Measurements from ENCODE around the gene FGF18.
"Not testable (repeated sequence)": the region's sequence is repeated elsewhere in the genome, so short reads cannot be mapped to it uniquely, and the experiment has no call there.

FGF18 gene

GRCh38 chr5:171396583-171396982, 22.9 kb upstream of the FGF18 start:
- not testable (repeated sequence) for H3K23ac ChIP-seq (ENCODE audit: low read depth, low read length, poor library complexity); H3K79me1 ChIP-seq (ENCODE audit: low read depth, low read length); H3K18ac ChIP-seq (ENCODE audit: low read length); H3K4me2 ChIP-seq (ENCODE audit: insufficient read depth, low read length, poor library complexity, severe bottlenecking); H2BK5ac ChIP-seq (ENCODE audit: low read length); H3K4me3 ChIP-seq (ENCODE audit: low read length in 2 of 2); DNase-seq (ENCODE audit: low spot score); H2BK15ac ChIP-seq (ENCODE audit: low read length); H4K91ac ChIP-seq (ENCODE audit: low read depth, low read length, poor library complexity); H4K8ac ChIP-seq (ENCODE audit: low read depth, low read length); H2BK12ac ChIP-seq (ENCODE audit: low read length); H3K27ac ChIP-seq (replicated peaks; ENCODE audit: low read length); H2AFZ ChIP-seq (ENCODE audit: low read length); H3K9ac ChIP-seq (ENCODE audit: low read depth, low read length, poor library complexity); H3K14ac ChIP-seq (ENCODE audit: low read length); H3K4me1 ChIP-seq (ENCODE audit: control insufficient read depth in 2 of 2, insufficient read depth in 1 of 2, low read depth in 1 of 2, low read length in 2 of 2); H2BK120ac ChIP-seq (ENCODE audit: low read depth, low read length); H3K27me3 ChIP-seq (ENCODE audit: control insufficient read depth in 3 of 3, insufficient read depth in 3 of 3, low read depth in 1 of 3, low read length in 3 of 3); H3K4ac ChIP-seq (ENCODE audit: low read length); H2AK5ac ChIP-seq (ENCODE audit: low read depth, low read length)
- Histone ChIP-seq H3K9me3 (replicated peaks in 1 of 2; ENCODE audit: control insufficient read depth in 2 of 2, insufficient read depth in 1 of 2, low read depth in 1 of 2, low read length in 2 of 2) (peaks cover 5 to 18% of the 10 kb centered on the region in 2 donors), H3K36me3 (replicated peaks in 1 of 2; ENCODE audit: control insufficient read depth in 2 of 2, insufficient read depth in 2 of 2, low read length in 2 of 2) (peaks cover 60 to 100% of the 10 kb centered on the region in 2 donors)
- WGBS, 2 donors (ENCODE audit: extremely low coverage in 2 of 2, insufficient read length in 2 of 2, insufficient replicate concordance in 1 of 2) = no CpG with 5 or more reads among the region's 11 CpGs

- H2BK5ac ChIP-seq (ENCODE audit: low read length) = no peak overlapping the region
- no peak overlapping the region for H3K4me2 ChIP-seq (ENCODE audit: insufficient read depth, low read length, poor library complexity, severe bottlenecking)
- H2BK12ac ChIP-seq (ENCODE audit: low read length) = no peak overlapping the region
- peaks cover 3% of the 10 kb centered on the region for H3K79me1 ChIP-seq (ENCODE audit: low read depth, low read length)
- H3K4me1 ChIP-seq (ENCODE audit: control insufficient read depth in 2 of 2, insufficient read depth in 1 of 2, low read depth in 1 of 2, low read length in 2 of 2) = no peaks in the 10 kb centered on the region
- no peak overlapping the region for H3K4me3 ChIP-seq (ENCODE audit: low read length in 2 of 2)
- no peak overlapping the region for H2AK5ac ChIP-seq (ENCODE audit: low read depth, low read length)
- no peak overlapping the region for H3K18ac ChIP-seq (ENCODE audit: low read length)
- no peak overlapping the region for H3K14ac ChIP-seq (ENCODE audit: low read length)
- H3K27ac ChIP-seq (replicated peaks; ENCODE audit: low read length) = no peak overlapping the region
- no peak overlapping the region for H4K91ac ChIP-seq (ENCODE audit: low read depth, low read length, poor library complexity)
- no peak overlapping the region for H3K4ac ChIP-seq (ENCODE audit: low read length)
- no peak for DNase-seq (ENCODE audit: low spot score)
- H2AFZ ChIP-seq (ENCODE audit: low read length) = no peak overlapping the region
- H3K23ac ChIP-seq (ENCODE audit: low read depth, low read length, poor library complexity) = no peak overlapping the region
- H4K8ac ChIP-seq (ENCODE audit: low read depth, low read length) = no peak overlapping the region
- no peak overlapping the region for H3K9ac ChIP-seq (ENCODE audit: low read depth, low read length, poor library complexity)
- no CpG with 5 or more reads among the region's 2 CpGs for WGBS, 2 donors (ENCODE audit: extremely low coverage in 2 of 2, insufficient read length in 2 of 2, insufficient replicate concordance in 1 of 2)
- H3K36me3 ChIP-seq (replicated peaks in 1 of 2; ENCODE audit: control insufficient read depth in 2 of 2, insufficient read depth in 2 of 2, low read length in 2 of 2) = peaks cover 58 to 98% of the 10 kb centered on the region in 2 donors
- H2BK120ac ChIP-seq (ENCODE audit: low read depth, low read length) = no peak overlapping the region
- peaks cover 7 to 21% of the 10 kb centered on the region in 2 donors for H3K9me3 ChIP-seq (replicated peaks in 1 of 2; ENCODE audit: control insufficient read depth in 2 of 2, insufficient read depth in 1 of 2, low read depth in 1 of 2, low read length in 2 of 2)
- no peaks in the 10 kb centered on the region for H3K27me3 ChIP-seq (ENCODE audit: control insufficient read depth in 3 of 3, insufficient read depth in 3 of 3, low read depth in 1 of 3, low read length in 3 of 3)
- no peak overlapping the region for H2BK15ac ChIP-seq (ENCODE audit: low read length)
Measured at GRCh38 chr5:171397190-171397589, 22.3 kb upstream of the FGF18 start.

- Histone ChIP-seq H3K14ac (ENCODE audit: low read length) (no peak overlapping the region), H2AFZ (ENCODE audit: low read length) (no peak overlapping the region), H3K27ac (replicated peaks; ENCODE audit: low read length) (no peak overlapping the region), H2BK120ac (ENCODE audit: low read depth, low read length) (no peak overlapping the region), H3K9me3 (replicated peaks in 1 of 2; ENCODE audit: control insufficient read depth in 2 of 2, insufficient read depth in 1 of 2, low read depth in 1 of 2, low read length in 2 of 2) (peaks cover 7 to 21% of the 10 kb centered on the region in 2 donors), H3K4me1 (ENCODE audit: control insufficient read depth in 2 of 2, insufficient read depth in 1 of 2, low read depth in 1 of 2, low read length in 2 of 2) (no peaks in the 10 kb centered on the region), H2BK15ac (ENCODE audit: low read length) (no peak overlapping the region), H4K91ac (ENCODE audit: low read depth, low read length, poor library complexity) (no peak overlapping the region), H3K18ac (ENCODE audit: low read length) (no peak overlapping the region), H3K4me2 (ENCODE audit: insufficient read depth, low read length, poor library complexity, severe bottlenecking) (no peak overlapping the region), H2BK5ac (ENCODE audit: low read length) (no peak overlapping the region), H3K4ac (ENCODE audit: low read length) (no peak overlapping the region), H3K9ac (ENCODE audit: low read depth, low read length, poor library complexity) (no peak overlapping the region), H3K23ac (ENCODE audit: low read depth, low read length, poor library complexity) (no peak overlapping the region), H3K36me3 (replicated peaks in 1 of 2; ENCODE audit: control insufficient read depth in 2 of 2, insufficient read depth in 2 of 2, low read length in 2 of 2) (peaks cover 57 to 94% of the 10 kb centered on the region in 2 donors), H2AK5ac (ENCODE audit: low read depth, low read length) (no peak overlapping the region), H3K4me3 (ENCODE audit: low read length in 2 of 2) (no peak overlapping the region), H3K79me1 (ENCODE audit: low read depth, low read length) (peaks cover 3% of the 10 kb centered on the region), H2BK12ac (ENCODE audit: low read length) (no peak overlapping the region), H3K27me3 (ENCODE audit: control insufficient read depth in 3 of 3, insufficient read depth in 3 of 3, low read depth in 1 of 3, low read length in 3 of 3) (no peaks in the 10 kb centered on the region), H4K8ac (ENCODE audit: low read depth, low read length) (no peak overlapping the region)
- no CpG with 5 or more reads among the region's 4 CpGs for WGBS, 2 donors (ENCODE audit: extremely low coverage in 2 of 2, insufficient read length in 2 of 2, insufficient replicate concordance in 1 of 2)
- DNase-seq (ENCODE audit: low spot score) = no peak
Measured at GRCh38 chr5:171397599-171397998, 21.8 kb upstream of the FGF18 start.

GRCh38 chr5:171398660-171399059, 20.8 kb upstream of the FGF18 start:
- not testable (repeated sequence) for DNase-seq (ENCODE audit: low spot score); H3K18ac ChIP-seq (ENCODE audit: low read length)

More at GRCh38 chr5:171398660-171399059, 20.8 kb upstream of the FGF18 start:
- not testable (repeated sequence) for H3K4me1 ChIP-seq (ENCODE audit: control insufficient read depth in 2 of 2, insufficient read depth in 1 of 2, low read depth in 1 of 2, low read length in 2 of 2); H2BK12ac ChIP-seq (ENCODE audit: low read length); H2AFZ ChIP-seq (ENCODE audit: low read length); H3K9ac ChIP-seq (ENCODE audit: low read depth, low read length, poor library complexity); H2BK5ac ChIP-seq (ENCODE audit: low read length); H3K4ac ChIP-seq (ENCODE audit: low read length); H3K27ac ChIP-seq (replicated peaks; ENCODE audit: low read length); H4K91ac ChIP-seq (ENCODE audit: low read depth, low read length, poor library complexity); H3K14ac ChIP-seq (ENCODE audit: low read length); H2BK15ac ChIP-seq (ENCODE audit: low read length); H2AK5ac ChIP-seq (ENCODE audit: low read depth, low read length); H4K8ac ChIP-seq (ENCODE audit: low read depth, low read length); H3K4me2 ChIP-seq (ENCODE audit: insufficient read depth, low read length, poor library complexity, severe bottlenecking); H3K4me3 ChIP-seq (ENCODE audit: low read length in 2 of 2); H3K23ac ChIP-seq (ENCODE audit: low read depth, low read length, poor library complexity); H3K27me3 ChIP-seq (ENCODE audit: control insufficient read depth in 3 of 3, insufficient read depth in 3 of 3, low read depth in 1 of 3, low read length in 3 of 3); H3K79me1 ChIP-seq (ENCODE audit: low read depth, low read length); H2BK120ac ChIP-seq (ENCODE audit: low read depth, low read length)
- whole genome bisulfite sequencing, 2 donors (ENCODE audit: extremely low coverage in 2 of 2, insufficient read length in 2 of 2, insufficient replicate concordance in 1 of 2) = no CpG with 5 or more reads among the region's 9 CpGs
- Histone ChIP-seq H3K36me3 (replicated peaks in 1 of 2; ENCODE audit: control insufficient read depth in 2 of 2, insufficient read depth in 2 of 2, low read length in 2 of 2) (peaks cover 55 to 83% of the 10 kb centered on the region in 2 donors), H3K9me3 (replicated peaks in 1 of 2; ENCODE audit: control insufficient read depth in 2 of 2, insufficient read depth in 1 of 2, low read depth in 1 of 2, low read length in 2 of 2) (peaks cover 7 to 21% of the 10 kb centered on the region in 2 donors)
